ENCODE data around the gene POLD3.

Gene POLD3, protein sequence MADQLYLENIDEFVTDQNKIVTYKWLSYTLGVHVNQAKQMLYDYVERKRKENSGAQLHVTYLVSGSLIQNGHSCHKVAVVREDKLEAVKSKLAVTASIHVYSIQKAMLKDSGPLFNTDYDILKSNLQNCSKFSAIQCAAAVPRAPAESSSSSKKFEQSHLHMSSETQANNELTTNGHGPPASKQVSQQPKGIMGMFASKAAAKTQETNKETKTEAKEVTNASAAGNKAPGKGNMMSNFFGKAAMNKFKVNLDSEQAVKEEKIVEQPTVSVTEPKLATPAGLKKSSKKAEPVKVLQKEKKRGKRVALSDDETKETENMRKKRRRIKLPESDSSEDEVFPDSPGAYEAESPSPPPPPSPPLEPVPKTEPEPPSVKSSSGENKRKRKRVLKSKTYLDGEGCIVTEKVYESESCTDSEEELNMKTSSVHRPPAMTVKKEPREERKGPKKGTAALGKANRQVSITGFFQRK

DNA sequence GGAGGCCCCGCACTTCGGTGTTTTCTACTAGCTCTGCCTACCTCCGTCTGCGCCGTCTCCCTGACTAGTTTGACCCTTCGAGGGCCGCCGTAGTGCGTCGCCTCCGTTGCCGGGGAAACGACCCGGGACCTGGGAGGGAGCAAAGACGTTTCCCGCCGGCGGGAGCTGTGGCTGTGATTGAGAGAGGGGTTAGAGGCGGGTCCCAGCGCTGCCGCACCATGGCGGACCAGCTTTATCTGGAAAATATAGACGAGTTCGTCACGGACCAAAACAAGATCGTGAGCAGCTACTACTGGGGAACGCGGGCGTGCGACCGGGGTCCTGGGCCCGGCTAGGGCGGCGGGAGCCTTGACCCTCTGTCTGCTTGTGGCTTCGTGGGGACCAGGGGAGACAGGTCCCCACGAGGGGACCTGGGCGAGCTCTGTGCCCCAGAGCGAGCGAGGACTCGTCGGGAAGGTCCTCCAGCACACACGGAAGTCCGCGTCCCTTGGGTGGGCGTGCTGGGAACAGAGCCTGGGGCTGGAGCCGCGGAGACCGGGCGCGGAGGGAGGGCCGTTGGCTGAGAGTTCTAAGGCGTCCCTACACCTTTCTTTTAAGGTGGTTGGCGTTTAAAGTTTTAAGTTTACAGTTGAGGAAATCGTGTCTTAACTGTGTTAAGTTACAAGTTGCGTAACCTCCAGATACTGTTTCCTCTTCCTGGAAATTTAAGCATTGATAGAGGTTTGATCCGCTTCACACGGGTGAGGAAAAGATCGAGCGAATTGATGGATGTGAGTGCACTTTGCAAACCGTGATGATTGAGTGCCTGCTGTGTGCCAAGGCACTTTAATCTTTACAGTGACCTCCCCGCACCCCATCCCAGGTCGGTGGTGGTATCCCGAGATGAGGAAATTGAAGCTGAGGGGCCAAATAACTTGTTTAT lies at the start of gene POLD3:
Gene POLD3, plus strand, starts transcription at position 142 of the 922 bp plus-strand sequence. Its CDS starts 77 bp downstream, at position 219.
- peak; percentile 91 for DNase-seq

DNA sequence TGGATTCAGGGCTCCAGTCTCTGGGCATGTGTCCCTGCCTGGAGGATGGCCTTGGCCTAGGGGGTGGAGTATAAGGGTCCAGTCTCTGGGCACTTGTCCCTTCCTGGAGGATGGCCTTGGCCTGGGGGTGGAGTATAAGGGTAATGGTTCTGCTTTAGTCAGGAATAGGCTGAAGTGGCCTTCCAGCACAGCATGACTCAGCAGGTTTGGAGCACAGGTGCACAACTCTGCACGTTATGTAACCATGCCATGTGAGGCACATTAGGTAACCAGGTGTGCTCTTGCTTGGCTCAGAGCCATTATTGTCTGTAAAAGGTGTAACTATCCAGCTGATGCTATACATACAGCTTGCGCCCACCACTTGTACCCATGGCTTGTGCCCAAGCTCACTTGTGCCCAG lies 48.4 kb upstream of the POLD3 start:
- DNase-seq = peak; percentile 22

DNA sequence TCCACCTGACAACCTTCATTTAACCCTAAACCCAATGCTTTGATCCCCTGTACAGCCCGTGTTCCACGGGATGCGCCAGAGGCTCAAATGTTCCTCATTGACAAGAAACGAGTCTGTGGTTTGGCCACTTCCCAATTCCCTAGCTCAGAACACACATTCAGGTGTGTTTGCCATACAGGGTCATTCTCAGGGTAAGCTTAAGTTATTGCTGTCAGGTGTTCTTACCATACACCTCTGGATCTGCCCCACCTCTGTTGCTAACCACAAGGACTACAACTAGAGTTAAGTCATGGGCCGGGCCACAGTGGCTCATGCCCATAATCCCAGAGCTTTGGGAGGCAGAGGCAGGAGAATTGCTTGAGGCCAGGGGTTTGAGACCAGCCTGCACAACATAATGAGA lies 45.6 kb upstream of the POLD3 start:
- DNase-seq = no peak

DNA sequence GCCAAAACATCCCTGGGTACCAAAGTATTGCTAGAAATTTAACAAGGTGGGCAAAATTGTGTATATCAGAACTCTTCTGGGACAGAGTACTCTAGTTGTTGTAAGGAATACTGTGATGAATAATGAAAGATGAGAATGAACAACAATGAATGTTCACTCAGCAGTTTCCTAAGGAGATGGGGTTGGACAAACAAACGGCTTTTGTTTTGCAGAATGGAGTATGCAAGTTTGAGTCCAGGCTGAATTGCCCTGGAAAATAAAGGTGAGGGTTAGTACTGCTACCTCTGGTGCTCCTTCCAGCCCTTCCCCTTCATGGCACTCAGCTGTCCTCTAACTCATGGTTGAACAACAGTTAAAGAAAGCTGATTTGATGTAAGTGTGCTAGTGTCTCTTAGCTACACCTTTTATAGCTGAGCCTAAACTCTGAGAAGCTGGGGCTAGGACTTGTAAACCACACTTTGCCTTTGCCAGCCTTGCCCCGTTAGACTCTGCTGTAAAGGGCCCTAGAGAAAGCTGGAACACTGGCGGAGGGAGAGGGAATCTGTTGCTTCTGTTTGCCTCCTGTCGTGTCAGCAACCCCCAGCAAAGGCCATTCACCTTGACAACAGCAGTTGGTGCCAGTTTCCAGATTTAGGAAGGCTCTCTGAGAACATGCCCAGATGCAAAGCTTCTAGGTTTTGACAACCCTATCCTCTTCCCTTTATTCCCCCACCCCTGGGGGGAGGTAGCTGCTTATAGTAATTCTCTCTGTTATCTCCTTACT lies 41.2 kb upstream of the POLD3 start:
- DNase-seq = no peak

DNA sequence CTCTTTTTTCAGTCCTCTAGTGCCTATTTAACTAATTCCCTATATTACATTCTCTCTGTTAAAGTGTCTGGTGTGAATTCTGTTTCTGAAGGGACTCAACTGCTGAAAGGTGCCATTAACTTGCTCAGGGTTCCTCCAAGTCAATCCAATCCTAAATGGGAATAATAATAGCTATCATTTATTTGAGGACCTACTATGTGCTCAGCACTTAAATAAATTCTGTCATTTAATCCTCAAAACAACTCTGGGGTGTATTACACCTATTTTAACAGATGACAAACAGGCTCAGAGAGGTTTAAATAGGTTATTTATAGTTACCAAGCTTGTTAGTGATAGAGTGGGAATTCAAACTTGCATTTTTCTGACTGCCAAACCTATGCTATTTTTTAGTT lies 40.6 kb upstream of the POLD3 start:
- DNase-seq = no peak

DNA sequence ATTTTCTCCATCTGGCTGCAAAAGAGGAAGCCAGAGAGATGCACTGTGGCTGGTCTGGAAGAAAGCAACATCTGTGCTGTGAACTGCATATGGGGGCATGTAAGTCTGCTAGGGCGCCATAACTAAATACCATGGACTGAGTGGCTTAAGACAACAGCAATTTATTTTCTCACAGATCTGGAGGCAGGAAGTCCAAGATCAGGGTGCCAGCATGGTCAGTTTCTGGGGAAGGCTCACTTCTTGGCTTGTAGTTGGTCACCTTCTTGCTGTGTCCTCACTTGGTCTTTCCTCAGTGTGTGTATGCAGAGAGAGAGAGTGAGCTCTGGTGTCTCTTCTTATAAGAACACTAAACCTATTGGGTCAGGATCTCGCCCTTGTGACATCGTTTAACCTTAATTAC lies 34.9 kb upstream of the POLD3 start:
- DNase-seq = no peak

DNA sequence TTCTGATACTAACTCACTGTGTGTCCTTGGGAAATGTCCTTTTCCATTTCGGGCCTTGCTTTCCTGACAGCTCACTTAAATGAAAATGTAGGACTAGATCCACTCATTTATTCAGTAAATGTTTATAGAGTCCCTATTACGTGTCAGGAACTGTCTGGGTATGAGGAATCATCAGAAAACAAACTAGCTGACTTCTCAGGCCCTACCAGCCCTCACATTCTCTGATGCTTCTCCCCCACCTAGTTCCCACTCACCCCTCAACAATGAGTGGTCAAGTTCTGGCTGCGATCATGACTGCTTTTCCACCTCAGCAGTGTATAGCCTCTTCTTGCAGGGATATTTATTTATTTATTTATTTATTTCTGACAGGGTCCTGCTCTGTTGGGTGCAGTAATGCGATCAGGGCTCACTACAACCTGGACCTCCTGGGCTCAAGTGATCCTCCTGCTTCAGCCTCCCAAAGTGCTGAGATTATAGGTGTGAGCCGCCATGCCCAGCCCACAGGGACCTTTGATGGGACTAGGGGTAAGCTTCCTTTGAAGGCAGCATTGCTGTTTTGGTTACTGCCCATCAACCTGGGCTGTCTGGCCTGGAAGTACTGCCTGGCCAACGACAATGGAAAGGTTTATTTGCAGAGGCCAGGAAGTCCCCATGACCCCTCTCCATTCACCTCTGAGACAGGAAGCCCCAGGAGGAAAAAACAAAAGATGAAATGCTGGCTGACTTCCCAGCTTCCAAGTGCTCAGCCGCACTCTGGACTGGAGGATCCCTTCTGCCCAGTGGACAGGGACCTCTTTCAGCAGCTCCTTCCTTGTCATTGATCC lies 33.1 kb upstream of the POLD3 start:
- peak; percentile 23 for DNase-seq

DNA sequence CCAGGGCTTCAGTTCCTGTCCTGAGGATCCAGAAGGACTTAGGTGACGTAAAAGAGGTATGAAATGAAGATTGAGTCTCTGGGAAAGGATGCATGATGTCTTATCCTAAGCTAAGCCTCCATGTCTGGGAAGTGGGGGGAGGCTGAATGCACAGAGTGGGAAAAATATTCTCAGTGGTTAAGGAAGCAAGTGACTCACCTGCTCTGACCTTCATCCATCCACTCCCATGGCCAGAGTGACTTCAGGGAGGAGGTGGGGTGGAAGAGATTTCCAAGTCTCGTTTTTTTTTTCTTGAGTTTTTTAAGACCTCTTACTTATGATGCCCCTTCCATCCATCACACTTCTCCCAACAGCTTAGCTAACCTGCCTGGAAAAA lies 32.5 kb upstream of the POLD3 start:
- DNase-seq = no peak

DNA sequence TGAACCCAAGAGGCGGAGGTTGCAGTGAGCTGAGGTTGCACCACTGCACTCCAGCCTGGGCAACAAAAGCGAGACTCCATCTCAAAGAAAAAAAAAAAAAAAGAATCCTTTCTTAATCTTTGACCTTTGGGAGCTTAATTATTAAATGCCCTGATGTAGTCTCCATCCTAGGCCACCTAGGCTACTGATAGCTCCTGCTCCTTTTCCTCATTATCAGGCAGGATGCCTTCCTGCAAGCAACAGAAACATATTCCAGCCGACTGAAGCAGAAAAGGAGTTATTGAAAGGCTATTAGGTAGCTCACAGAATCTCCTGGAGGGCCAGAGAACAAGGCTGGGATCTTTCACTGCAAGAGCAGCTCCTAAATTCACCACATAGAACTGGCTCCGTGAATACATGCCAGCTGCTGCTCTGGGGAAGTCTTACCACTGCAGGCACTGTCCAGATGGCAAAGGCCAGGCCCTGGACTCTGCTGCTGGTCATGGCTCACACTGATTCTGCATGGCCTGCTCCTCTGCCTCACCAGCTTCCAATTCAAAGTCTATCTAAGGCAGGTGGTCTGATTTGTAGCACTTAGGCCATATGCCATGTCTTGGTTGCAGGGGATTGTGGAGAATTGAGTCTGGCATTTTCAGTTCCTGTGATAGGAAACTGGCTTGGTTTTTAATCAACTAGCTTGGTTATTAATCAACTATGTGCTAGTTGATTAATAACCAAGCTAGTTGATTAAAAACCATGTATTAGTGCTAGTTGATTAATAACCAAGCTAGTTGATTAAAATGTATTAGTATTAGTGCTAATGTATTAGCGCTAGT lies 26.0 kb upstream of the POLD3 start:
- DNase-seq = no peak

DNA sequence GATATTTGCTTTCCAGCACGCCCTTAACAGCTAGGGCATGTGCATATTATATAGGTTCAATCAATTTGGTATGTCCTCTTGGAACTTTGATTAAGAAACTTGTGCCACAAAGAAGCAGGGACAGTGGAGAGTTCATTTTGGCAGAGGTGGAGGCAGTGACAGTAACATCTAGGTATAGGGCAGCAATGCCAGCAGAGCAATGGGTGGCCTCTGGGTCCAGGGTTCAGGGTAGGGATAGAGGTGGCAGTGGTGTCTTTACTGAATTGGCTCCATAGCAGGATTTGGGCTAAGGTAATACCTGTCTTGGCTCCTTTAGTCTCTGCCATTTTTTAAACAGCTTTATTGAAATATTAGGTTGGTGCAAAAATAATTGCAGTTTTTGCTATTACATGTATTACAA lies 24.4 kb upstream of the POLD3 start:
- no peak for DNase-seq

DNA sequence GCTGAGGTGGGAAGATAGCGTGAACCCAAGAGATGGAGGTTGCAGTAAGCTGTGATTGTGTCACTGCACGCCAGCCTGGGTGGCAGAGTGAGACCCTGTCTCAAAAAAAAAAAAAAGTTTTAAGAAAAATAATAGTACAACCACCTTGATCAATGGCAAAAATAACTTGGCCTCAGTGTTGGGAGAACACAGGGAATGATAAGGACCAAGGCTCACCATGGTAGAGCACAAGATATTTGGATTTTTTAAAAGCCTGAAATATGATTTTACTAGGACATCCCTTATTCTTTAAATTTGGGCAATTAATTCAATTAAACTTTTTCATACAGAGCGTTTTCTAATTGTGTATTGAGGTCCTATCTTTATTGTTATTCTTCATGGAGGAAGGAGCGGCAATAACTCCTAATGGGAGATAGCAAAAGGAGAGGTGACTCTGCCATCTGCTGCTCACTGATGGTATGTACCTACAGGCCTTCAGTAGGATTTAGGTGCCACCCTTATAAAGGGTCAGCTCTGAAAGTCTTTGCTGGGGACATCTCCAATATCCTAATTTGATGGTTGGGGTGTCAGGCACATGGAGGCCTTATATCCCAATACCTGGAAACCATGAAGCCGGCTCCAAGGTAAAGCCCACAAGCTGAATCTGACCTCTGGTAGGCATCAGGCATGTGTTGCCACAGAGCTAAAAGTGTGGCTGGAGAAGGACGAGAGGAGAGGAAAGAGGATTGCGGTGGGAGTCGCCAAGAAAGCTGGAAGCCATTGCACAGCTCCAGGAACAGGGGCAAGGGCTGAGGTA lies 21.9 kb upstream of the POLD3 start:
- peak; percentile 38 for DNase-seq

DNA sequence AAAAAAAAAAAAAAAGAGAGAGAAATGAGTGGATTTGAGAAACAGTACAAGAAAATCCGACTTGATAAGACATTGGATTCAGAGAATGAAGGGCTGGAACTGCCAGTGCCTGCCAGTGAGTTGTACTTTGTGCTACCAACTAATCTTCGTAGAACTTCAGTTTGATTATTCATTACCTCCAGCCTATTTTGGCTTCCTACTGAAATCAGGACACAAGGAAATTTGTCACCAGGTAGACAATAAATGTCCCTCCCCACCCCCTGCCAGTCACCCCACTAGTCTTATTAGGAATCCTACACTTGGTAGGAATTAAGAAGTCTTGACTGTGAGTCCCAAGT lies 21.4 kb upstream of the POLD3 start:
- DNase-seq = no peak

DNA sequence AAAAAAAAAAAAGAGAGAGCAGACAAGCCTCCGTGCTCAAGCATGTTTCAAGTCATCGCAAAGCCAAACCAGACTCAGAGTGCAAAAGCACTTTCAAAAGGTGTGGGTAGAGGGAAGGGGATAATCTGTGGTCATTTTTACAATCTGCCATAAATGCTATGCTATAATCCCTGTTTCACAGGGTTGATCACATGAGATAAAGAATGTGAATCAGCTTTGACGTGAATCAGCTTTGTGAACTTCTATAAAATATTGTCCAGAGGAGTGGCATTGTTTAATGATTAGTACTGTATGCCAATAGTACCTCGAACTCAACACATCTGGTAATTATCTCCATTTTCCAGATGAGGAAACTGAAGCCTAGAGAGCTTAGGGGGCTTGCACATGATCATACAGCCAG lies 20.0 kb upstream of the POLD3 start:
- DNase-seq = no peak

DNA sequence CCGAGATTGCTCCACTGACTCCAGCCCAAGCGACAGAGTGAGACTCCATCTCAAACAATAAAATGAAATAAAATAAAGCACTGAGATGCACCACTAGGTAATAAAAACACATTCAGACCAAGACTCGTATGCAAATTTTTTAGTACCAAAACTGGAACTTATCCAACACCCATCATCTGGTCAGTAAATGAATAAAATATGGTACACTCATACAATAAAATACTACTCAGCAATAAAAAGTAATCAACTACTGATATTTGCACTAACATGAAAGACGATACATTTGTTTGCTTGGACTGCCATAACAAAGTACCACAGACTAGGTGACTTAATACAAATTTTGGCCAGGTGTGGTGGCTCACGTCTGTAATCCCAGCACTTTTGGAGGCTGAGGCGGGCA lies 17.8 kb upstream of the POLD3 start:
- DNase-seq = no peak

DNA sequence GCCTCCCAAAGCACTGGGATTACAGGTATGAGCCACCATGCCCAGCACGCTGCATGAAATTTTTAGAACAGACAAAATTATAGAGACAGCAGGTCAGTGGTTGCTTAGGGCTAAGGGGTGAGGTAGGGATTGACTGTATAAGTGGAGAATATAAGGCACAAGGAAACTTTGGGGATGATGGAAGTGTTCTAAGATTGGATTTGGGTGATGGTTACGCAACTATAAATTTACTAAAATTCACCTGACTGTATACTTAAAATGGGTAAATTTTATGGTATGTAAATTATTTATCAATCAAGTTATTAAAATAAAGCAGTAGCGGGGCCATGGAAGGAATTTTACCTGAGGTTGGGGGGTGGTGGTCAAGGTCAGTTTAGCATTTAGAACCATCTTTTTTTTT lies 16.4 kb upstream of the POLD3 start:
- DNase-seq = no peak

DNA sequence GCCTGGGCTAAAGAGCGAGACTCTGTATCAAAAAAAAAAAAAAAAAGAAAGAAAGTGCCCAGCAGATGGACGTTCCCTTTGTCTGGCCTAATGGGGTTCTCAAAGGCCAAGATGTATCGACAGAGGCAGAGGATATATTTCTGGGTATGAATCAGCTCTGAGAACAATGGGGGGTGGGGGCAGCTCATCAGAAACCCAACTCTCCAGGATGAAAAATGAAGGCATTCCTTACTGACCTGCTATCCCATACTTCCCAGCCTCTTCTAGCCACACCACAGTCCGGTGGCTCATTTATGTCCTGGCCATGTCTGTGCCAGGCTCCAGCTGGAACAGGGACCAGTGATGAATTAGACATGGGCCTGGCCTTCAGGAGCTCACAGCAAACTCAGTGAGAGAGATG lies 15.2 kb upstream of the POLD3 start:
- DNase-seq = no peak

DNA sequence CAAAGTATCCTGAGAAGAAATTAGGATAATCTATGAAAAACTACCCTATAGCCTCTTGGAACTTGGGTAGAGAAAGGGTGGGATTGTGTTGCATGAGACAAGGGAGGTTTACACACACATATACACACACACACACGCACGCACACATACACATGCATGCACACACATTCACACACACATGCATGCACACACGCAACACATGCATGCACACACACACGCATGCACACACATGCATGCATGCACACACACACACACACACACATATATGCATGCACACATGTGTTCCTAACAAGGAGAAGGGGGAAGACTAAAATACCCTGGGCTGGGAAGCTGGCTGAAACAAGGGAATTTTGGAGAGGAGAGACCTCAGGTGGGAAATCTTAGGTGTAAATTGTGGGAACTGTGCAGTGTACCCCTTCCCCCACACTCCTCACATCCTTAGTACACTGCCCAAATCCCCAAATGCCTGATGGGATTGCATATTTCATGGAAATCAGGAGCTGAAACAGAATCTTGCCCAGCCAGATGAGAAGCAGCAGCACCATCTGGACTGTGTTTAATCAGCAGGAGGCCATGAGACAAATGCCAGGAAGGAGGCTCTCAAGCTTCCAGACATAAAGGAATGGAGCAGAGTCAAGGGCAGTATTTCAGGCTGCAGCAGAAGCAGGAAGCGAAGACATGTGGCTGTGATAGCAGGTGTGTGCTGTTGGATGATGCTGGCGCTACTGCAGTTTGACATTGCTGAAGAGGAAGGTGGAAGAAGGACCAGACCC lies 14.6 kb upstream of the POLD3 start:
- DNase-seq = peak; percentile 27

DNA sequence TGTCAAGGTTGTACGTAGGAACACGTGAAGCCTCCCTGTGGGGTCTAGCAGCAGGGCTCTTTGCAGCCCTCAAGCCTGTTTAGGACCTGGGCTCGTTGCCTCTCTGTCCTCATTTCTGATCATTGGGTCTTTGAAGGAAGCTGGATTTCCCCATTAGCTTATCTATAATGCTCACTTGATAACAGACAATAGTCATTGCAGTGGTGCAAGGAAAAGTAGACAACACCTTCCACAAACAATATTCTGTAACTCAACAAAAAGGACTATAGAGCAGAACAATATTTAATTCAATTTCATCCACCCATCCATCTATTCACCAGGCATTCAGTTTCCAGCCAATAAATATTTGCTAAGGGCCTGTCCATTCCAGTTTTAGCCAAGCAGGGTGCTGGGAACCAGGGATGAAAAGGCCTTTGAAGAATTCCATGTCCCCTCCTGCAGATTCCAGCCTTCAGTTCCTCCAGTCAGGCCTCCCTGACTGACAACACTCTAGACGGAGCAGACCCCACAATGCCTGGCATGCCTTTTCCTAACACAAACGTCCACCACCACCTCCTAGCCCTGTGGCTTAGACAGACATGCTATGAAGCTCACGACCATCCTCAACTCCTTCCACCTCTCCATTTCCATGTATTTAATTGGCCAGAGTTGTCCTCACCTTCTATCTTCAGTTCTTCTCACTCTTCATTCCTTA lies 12.7 kb upstream of the POLD3 start:
- DNase-seq = no peak

DNA sequence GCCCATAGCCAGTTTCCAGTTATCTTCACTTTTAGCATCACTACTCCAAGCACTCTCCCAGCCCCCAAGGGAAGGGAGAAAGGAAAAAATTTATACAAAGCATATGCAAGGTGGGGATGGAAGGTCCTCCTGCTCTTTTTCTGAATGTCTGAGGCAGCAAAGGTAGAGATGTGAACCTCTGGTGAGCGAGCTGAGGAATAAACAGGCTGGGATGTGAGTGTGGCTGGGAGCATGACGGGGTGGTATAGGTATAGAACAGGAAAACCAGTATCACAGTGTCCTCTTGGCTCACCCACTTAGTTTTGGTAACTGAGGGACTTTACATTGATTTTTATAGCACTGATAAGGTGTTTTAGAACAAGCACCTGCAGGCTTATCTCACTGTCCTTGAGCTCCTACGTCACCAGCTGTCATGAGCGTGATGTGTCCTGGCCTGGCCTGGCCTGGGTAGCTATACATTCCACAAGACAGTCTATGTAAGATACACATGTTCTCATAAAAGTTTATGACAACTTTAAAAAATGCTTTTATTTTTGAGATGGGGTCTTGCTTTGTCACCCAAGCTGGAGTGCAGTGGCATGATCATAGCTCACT lies 10.3 kb upstream of the POLD3 start:
- DNase-seq = no peak

All from COR-L47 (cell line).